A673 (cell line): Measurements from ENCODE around the gene UFC1. TPM values are rescaled to one million over a fixed set of nuclear protein-coding genes. Genes with fewer than 3 reads are reported as not detected.
A peak's percentile ranks its signal among the peaks of the same experiment; 100 is the strongest.

Experiments
- BruUV-seq: library from RNA; stranded (reverse); fragments of 400-500 nt; replicated peaks from 2 replicates; lab custom pipeline; 2021; lab: Mats Ljungman, UMichigan
- CTCF ChIA-PET: fragments of 300-600 bp; sonication (Branson Sonifier 250); formaldehyde crosslinking; loops from one replicate; lab custom pipeline; 2022; ENCODE audit warnings: antibody characterized with exemption; lab: Charles Lee
- POLR2A ChIA-PET: fragments of 300-600 bp; sonication (Branson Sonifier 250); formaldehyde crosslinking; loops from one replicate; lab custom pipeline; 2022; ENCODE audit warnings: antibody characterized with exemption; ENCODE audit not compliant: low non-redundant PET; lab: Charles Lee
- DNase-seq: peaks from one replicate; pipeline ENCODE4 v3.0.0-alpha.2; 2015; ENCODE audit warnings: low spot score
- H3K27ac ChIP-seq: fragments of 200-600 bp; sonication (generic); 2 replicates; pipeline ENCODE4 v1.5.1; 2016; ENCODE audit warnings: mixed run types, low read depth, mild to moderate bottlenecking, mixed read lengths, antibody characterized with exemption, low read length; ENCODE audit not compliant: poor library complexity, severe bottlenecking
- H3K27me3 ChIP-seq: fragments of 200-600 bp; sonication (generic); replicated peaks from 2 replicates; pipeline ENCODE4 v1.6.1; 2017; ENCODE audit warnings: mixed run types, low read depth, mild to moderate bottlenecking, mixed read lengths, antibody characterized with exemption, low read length; ENCODE audit not compliant: insufficient read depth, poor library complexity
- H3K36me3 ChIP-seq: fragments of 200-600 bp; sonication (generic); 2 replicates; pipeline ENCODE4 v1.6.1; 2016; ENCODE audit warnings: mixed run types, mild to moderate bottlenecking, mixed read lengths, antibody characterized with exemption, low read length; ENCODE audit not compliant: insufficient read depth, poor library complexity, severe bottlenecking
- H3K4me1 ChIP-seq: fragments of 200-600 bp; sonication (generic); 2 replicates; pipeline ENCODE4 v1.6.1; 2017; ENCODE audit warnings: mixed run types, mild to moderate bottlenecking, mixed read lengths, antibody characterized with exemption, low read length; ENCODE audit not compliant: insufficient read depth, poor library complexity, severe bottlenecking
- H3K4me3 ChIP-seq: fragments of 200-600 bp; sonication (generic); 2 replicates; pipeline ENCODE4 v1.5.1; 2016; ENCODE audit warnings: low read depth, mixed run types, mild to moderate bottlenecking, mixed read lengths, low read length; ENCODE audit not compliant: poor library complexity, severe bottlenecking
- H3K9me3 ChIP-seq: fragments of 200-600 bp; sonication (generic); 2 replicates; pipeline ENCODE4 v1.6.1; 2016; ENCODE audit warnings: mixed run types, low read depth, mild to moderate bottlenecking, mixed read lengths, antibody characterized with exemption, low read length; ENCODE audit not compliant: poor library complexity, severe bottlenecking
- EZH2 ChIP-seq: fragments of 200-600 bp; sonication (generic); IDR thresholded peaks from 2 replicates; pipeline ENCODE4 v1.6.1; 2017; ENCODE audit warnings: borderline replicate concordance, low read depth, mild to moderate bottlenecking, mixed read lengths, antibody characterized with exemption, low read length; ENCODE audit not compliant: poor library complexity, severe bottlenecking
- intact Hi-C: fragments of 100-400 bp; cut with micrococcal nuclease; formaldehyde crosslinking; loops from one replicate; pipeline ENCODE4 v1.10.0; 2022; ENCODE audit not compliant: unreplicated experiment
- total RNA-seq: library from RNA; stranded (reverse); gene quantifications from 2 replicates; pipeline ENCODE4 v1.2.3, GENCODE V29; 2021
- TF ChIP-seq, protein P1 (sequence below): fragments of 300-800, 200-600 bp; sonication (generic); conservative IDR thresholded peaks from 2 replicates; pipeline ENCODE4 v1.5.1; 2017; ENCODE audit warnings: low read depth, mild to moderate bottlenecking, antibody characterized with exemption, low read length, moderate library complexity, mixed read lengths

UFC1 gene
- total RNA-seq, 1 experiment from 2014 or later: 82.7 TPM

DNA sequence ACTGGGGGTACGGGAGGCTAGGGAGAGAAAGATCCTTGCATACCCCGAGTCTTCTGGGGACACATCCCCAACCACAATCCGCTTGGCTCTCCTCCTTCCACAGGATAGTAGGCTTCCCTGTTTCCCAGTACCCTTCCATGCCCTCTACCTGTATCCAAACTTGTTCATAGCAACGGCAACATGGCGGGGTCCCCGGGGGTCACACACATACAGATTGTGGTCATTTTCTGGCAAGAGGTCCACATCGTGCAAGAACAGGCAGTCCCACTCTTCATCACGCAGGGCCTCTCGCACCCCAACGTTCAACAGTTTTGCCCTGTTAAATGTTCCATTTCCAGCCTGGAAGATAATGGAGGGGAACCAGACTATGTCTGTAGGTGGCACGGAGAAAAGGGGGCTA, 19.9 kb downstream of the UFC1 start:
- Histone ChIP-seq H3K27ac (no peak overlapping the region), H3K36me3 (peaks cover 56% of the 10 kb centered on the region), H3K27me3 (no peaks in the 10 kb centered on the region), H3K4me3 (no peak overlapping the region), H3K4me1 (peaks cover 15% of the 10 kb centered on the region), H3K9me3 (no peaks in the 10 kb centered on the region)
- no peak for TF ChIP-seq EZH2
- TF ChIP-seq, protein P1, sequence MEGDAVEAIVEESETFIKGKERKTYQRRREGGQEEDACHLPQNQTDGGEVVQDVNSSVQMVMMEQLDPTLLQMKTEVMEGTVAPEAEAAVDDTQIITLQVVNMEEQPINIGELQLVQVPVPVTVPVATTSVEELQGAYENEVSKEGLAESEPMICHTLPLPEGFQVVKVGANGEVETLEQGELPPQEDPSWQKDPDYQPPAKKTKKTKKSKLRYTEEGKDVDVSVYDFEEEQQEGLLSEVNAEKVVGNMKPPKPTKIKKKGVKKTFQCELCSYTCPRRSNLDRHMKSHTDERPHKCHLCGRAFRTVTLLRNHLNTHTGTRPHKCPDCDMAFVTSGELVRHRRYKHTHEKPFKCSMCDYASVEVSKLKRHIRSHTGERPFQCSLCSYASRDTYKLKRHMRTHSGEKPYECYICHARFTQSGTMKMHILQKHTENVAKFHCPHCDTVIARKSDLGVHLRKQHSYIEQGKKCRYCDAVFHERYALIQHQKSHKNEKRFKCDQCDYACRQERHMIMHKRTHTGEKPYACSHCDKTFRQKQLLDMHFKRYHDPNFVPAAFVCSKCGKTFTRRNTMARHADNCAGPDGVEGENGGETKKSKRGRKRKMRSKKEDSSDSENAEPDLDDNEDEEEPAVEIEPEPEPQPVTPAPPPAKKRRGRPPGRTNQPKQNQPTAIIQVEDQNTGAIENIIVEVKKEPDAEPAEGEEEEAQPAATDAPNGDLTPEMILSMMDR: no peak
- intact Hi-C loops: no loop called here
- POLR2A ChIA-PET: no interaction called here
- no TSS peak for BruUV-seq
- DNase-seq: no peak
- CTCF ChIA-PET: no interaction called here

DNA sequence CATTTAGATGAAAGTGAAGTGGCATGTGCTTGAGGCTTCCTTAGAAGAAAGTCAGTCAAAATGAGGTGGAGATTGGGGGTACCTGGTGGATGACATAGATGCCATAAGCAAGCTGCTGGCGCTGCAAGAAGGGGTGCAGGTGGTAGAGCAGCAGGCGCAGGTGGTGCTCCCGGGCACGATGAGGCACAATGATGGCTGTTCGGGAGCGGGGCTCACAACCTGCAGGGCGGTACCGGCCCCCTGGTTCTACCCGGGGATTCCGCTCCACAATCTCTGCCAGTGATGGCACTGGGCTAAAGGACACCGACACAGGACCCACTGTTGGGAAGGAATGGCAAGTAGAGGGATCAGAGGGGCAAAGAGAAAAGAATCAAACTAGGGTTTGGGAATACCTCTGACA, 21.1 kb downstream of the UFC1 start:
- ChIA-PET CTCF (no interaction called here), POLR2A (no interaction called here)
- Histone ChIP-seq H3K4me3 (no peak overlapping the region), H3K27ac (no peak overlapping the region), H3K9me3 (no peaks in the 10 kb centered on the region), H3K27me3 (no peaks in the 10 kb centered on the region), H3K4me1 (peaks cover 15% of the 10 kb centered on the region), H3K36me3 (peaks cover 47% of the 10 kb centered on the region)
- BruUV-seq: no TSS peak
- intact Hi-C loops: no loop called here
- no peak for TF ChIP-seq EZH2
- TF ChIP-seq, protein P1: no peak
- DNase-seq: no peak

GRCh38 chr1:161175771-161176453, 22.1 kb downstream of the UFC1 start:
- peak overlapping the region; percentile 87 for H3K27ac ChIP-seq
- intact Hi-C loops: no loop called here
- TF ChIP-seq, protein P1: no peak
- TF ChIP-seq EZH2: no peak
- H3K4me1 ChIP-seq: peaks cover 15% of the 10 kb centered on the region
- ChIA-PET CTCF (no interaction called here), POLR2A (interaction anchor here (0.6 kb wide), 1 partner anchor 12 kb away, joined by 5 read pairs; no protein-coding TSS in a partner anchor)
- BruUV-seq: no TSS peak
- H3K4me3 ChIP-seq: peak overlapping the region; percentile 78
- H3K9me3 ChIP-seq: no peaks in the 10 kb centered on the region
- H3K36me3 ChIP-seq: peaks cover 41% of the 10 kb centered on the region
- no peak for DNase-seq
- no peaks in the 10 kb centered on the region for H3K27me3 ChIP-seq
